HK-2 (cell line): ENCODE data around the gene PIK3CB.
"Not testable (repeated sequence)": the region's sequence is repeated elsewhere in the genome, so short reads cannot be mapped to it uniquely, and the experiment has no call there.

ENCODE experiments used
- DNase-seq: peaks from one replicate; pipeline ENCODE4 v3.0.0-alpha.2; 2018; ENCODE audit not compliant: unreplicated experiment

Gene PIK3CB

GRCh38 chr3:138747225-138747624 lies 87.5 kb downstream of the PIK3CB start:
- no peak for DNase-seq

- no peak for DNase-seq
Observed at GRCh38 chr3:138740072-138740471, 94.7 kb downstream of the PIK3CB start.

DNA sequence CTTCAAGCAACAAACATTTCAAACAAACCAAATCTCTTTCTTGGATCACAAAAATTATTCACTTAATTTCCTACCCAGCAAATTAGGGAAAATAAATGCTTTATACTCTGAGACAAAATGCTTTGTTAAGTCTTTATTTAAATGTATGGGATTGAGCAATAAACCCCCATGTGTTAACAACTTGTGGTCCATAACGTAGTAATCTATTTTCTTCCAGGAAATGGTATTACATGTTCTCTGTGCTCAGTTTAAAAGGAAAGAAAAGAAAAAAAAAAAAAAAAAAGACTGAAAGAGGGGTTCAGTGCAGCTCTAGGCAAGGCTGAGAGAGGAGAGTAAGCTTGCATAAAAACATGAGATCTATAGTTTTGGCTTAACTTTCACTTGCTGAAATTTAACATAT lies 102.3 kb downstream of the PIK3CB start:
- no peak for DNase-seq

DNA sequence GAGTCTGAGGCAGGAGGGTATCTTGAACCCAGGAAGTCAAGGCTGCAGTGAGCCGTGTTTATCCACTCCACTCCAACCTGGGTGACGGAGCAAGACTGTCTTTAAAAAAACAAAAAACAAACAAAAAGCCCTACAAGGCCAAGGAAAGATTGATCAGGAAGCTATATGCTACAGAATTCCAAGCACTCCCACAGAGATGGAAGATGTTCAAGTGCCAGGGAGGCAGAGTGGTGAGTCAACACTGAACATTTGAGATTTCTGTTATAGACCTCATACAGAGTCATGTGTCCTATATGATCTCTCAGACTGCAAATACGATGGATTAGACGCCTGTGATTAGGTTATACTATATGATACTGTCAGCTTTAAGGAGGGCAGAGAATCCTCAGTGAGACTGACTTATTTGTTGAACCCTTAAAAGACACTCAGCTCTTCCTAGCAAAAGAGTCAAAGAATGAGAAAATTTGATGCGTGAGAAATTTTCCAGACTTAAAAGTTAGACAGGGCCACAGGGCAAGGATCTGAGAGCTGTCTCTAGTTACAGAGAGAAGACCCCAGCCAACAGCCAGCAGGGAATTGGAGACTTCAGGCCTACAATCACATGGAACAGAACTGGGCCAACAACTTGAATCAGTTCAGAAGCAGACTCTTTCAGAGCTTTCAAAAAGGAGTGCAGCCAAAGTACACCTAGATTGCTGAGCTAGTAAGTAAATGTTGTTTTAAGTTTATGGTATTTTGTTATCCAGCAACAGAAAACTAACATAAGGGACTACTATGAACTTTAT lies 107.6 kb downstream of the PIK3CB start:
- DNase-seq: no peak

- DNase-seq: not testable (repeated sequence)
Observed at GRCh38 chr3:138726042-138726441, 108.7 kb downstream of the PIK3CB start.

- no peak for DNase-seq
Observed at GRCh38 chr3:138725116-138725515, 109.6 kb downstream of the PIK3CB start.

DNA sequence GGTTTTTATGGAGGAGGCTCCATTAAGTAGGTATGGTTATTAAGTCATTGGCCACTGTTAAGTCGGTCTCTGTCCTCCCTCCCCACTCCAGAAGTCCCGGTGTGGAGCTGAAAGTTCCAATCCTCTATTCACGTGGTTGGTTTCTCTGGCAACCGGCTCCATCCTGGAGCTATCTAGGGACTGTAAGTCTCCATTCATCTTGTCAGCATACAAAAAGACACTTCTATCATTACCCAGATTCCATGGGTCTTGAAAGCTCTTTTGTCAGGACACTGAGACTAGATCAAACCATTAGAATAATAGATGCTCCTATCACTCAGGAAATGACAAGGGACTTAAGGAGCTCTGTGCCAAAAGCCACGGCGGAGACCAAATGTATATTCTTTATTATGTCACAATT lies 110.3 kb downstream of the PIK3CB start:
- DNase-seq: no peak

- no peak for DNase-seq
Observed at GRCh38 chr3:138718849-138719248, 115.9 kb downstream of the PIK3CB start.

DNA sequence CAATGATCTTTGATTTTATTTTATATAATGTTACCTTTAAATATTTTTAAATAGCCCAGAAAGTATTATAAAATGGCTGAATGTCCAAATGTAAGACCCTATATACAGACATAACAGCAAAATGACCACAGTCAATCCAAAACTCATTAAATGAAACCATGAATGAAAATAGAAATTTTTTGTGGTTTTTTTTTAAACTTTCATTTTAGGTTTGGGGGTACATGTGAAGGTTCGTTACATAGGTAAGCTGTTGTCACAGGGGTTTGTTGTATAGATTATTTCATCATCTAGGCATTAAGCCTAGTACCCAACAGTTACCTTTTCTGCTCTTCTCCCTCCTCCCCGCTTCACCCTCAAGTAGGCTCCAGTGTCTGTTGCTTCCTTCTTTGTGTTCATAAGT lies 117.4 kb downstream of the PIK3CB start:
- no peak for DNase-seq

GRCh38 chr3:138712086-138712485 lies 122.6 kb downstream of the PIK3CB start:
- DNase-seq: no peak

DNA sequence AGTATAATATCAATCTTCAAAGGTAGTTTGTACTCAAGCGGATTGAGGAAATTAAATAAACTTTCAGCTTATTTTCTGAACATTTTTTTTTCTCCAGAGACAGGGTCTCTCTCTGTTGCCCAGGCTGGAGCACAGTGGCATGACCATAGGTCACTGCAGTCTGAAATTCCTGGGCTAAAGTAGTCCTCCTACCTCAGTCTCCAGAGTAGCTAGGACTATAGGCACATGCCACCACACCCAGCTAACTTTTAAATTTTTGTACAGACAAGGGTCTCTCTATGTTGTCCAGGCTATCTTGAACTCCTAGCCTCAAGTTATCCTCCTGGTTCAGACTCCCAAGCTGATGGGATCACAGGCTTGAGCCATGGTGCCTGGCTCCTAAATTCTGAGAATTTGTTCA lies 129.1 kb downstream of the PIK3CB start:
- DNase-seq: no peak

DNA sequence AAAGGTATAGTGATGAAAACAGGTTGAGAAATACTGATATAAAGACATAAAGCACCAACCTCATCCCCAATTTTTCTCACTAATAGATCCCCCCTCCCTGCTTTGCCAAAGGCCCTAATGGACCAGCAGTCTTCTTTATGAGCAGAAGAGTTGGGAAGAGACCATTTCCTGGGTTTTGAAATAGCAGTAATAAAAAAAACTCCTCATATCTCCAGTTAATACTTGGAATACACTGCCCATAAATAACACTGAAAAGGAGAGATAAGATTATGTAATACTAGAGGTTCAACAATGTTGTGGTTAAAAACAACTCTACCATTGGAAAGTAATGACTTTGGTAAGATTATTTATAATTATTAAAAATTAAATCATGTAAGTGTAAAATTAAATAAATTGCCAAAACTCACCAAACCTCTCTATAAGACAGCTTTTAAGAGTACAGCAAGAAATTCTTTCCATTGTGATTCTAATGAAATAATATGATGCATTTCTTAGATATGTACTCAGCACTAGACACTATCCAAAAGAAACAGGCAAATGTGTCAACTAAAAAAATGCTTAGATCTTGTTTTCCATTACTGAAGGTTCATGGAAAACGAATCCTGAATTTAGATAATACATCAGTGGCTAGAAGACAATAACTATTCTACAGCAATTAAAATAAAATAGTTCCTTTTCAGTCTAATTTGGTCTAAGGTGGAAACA lies 137.9 kb downstream of the PIK3CB start:
- DNase-seq: no peak

GRCh38 chr3:138694287-138695007 lies 140.3 kb downstream of the PIK3CB start:
- DNase-seq: peak; percentile 27

GRCh38 chr3:138692152-138692551 lies 142.6 kb downstream of the PIK3CB start:
- no peak for DNase-seq

- DNase-seq: no peak
Observed at GRCh38 chr3:138691351-138691750, 143.4 kb downstream of the PIK3CB start.

DNA sequence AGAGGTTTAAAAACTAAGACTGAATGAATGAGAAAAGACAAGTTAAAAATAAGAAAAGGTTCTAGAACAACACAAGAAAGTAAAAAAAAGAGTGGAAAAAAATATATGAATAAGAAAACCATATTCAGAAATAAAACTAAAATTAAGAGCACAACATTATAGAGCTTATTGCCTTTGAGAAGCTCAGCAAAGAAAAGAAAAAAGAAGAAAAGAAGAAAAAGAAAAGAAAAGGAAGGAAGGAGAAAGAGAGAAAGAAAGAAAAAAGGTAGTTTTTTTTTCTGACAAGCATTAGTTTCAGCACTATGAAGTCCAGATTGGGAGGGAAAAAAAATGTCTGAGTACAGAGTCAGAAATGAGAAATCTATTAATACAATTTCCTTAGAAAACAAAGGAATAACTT lies 144.7 kb downstream of the PIK3CB start:
- DNase-seq: no peak

GRCh38 chr3:138688871-138689299 lies 145.8 kb downstream of the PIK3CB start:
- no peak for DNase-seq

GRCh38 chr3:138687236-138687635 lies 147.5 kb downstream of the PIK3CB start:
- DNase-seq: no peak

DNA sequence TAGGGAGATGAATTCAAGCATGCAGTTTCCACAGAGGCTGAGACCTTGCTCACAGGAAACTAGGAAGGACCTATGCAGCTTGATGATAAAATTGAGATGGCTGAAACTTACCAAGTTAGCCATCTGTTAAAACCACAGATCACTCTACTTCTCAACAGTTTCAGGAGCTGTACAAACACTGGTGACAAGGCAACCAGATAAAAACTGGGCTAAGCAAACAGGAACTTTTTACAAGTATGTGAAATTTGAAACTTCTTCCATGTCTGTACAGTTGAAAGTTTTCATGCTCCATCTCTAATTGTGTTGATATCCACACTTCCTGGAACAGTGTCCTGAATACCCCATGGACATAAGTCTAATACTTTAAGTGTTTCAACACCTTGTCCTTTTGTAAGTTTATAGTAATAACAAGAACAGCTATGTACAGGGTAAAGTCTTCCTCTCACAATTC lies 147.9 kb downstream of the PIK3CB start:
- no peak for DNase-seq

GRCh38 chr3:138684396-138684795 lies 150.3 kb downstream of the PIK3CB start:
- DNase-seq: no peak

- DNase-seq: no peak
Observed at GRCh38 chr3:138682648-138683047, 152.1 kb downstream of the PIK3CB start.

- DNase-seq: no peak
Observed at GRCh38 chr3:138681463-138682220, 153.1 kb downstream of the PIK3CB start.
